ENCODE data around the gene CCDC158.
"Not testable (repeated sequence)": the region's sequence is repeated elsewhere in the genome, so short reads cannot be mapped to it uniquely, and the experiment has no call there.

The CCDC158 gene

GRCh38 chr4:76430519-76431388 is 9.8 kb upstream of the CCDC158 start:
- no peak for DNase-seq (ENCODE audit: low read depth)

GRCh38 chr4:76429636-76430035 is 8.7 kb upstream of the CCDC158 start:
- DNase-seq (ENCODE audit: low read depth), result no peak

DNA sequence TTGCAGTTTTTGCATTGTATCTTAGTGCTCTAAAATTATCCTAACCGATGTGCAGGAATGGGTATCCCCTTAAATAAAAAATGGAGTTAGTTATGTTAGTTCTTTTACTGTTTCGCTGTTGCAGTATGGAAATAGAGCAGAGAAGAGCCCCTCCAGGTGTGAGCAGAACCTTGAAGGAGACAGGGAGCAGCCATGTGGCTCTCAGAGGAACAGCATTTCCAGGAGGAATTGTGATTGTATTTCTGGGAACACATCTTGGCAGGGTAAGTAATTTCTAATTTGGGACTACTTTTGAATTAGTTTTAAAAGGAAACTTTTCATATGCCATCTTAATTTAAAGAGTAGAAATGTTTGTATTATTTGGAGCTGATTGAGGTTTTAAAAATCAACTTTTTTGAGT is 5.3 kb upstream of the CCDC158 start:
- no peak for DNase-seq (ENCODE audit: low read depth)

DNA sequence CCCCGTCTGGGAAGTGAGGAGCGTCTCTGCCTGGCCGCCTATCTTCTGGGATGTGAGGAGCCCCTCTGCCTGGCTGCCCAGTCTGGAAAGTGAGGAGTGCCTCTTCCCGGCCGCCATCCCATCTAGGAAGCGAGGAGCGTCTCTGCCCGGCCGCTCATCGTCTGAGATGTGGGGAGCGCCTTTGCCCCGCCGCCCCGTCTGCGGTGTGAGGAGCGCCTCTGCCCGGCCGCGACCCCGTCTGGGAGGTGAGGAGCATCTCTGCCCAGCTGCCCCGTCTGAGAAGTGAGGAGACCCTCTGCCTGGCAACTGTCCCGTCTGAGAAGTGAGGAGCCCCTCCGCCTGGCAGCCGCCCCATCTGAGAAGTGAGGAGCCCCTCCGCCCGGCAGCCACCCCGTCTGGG is 2.2 kb upstream of the CCDC158 start:
- DNase-seq (ENCODE audit: low read depth), result not testable (repeated sequence)

DNA sequence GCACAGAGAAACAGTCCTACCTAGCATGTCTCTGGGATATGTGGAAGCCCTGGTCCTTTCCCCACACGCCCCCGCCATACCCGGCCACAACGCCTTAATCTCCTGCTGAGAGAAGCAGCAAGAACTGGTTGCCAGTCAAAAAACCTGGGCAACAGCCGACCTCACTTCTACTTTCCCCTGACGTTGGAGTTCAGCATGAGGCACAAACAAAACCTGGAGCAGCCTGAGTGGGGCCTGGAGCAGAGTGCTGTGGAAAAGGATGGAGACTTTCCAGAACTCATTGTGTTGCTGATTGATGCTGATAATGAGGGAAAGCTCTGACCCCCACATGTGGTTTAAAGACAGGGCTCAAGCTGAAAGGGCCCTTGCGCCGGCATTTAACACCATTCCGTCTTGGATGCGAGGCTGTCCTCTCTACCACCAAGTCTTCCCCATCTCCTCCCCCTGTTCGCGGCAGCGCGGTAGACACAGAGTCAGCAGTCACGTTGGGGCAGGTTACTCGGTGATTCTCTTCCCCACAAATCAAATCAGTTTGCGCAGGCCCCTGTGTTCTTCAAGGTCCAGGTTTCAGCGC is 666 bp downstream of the CCDC158 start:
- no peak for DNase-seq (ENCODE audit: low read depth)

DNA sequence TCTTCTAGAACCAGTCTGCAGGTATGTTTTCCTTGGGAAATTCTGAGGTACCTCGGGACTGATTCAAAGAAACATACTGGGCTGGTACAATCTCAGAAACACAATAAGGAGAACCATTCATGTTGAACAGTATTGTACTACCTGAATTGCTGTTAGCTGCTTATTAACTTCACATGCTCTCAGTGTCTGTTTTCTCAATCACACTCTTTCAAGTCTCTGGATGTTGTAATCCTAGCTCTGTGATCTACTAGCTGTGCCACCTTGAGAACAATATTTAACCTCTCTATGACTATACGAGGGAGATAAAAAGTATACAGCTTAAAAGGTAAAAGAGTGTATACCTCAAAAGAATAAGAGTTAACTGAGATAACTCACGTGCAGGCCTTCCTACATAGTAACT is 10.3 kb downstream of the CCDC158 start:
- no peak for DNase-seq (ENCODE audit: low read depth)

DNA sequence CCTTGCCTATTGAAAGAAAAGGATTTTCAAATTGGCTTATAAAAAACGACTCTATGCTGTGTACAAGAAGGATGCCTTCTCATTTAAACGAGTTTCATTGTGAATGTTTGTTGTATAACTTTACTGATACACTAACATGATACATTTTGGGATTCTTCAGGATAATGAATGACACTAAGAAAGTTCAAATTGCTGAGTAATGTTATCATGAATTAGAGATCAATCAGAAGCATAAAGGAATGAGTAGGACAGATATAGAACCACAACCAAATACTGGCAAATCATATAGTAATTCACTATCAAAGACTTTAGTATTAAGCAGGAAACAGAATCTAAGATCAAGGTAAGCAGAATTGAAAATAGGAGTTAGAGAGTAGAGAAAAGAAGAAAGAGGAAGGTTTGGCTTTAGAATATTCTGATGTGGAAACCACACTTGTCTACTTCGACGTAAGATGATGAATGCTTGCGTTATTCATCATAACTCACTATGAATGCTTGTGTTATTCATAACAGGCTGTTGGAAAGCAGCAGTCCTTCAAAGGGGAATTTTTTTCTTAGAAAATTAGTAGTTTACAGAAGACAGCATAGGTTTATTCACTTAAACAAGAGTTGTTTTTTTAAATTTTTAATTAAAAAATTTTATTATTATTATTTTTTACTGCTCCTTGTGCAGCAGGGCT is 13.4 kb downstream of the CCDC158 start:
- no peak for DNase-seq (ENCODE audit: low read depth)

DNA sequence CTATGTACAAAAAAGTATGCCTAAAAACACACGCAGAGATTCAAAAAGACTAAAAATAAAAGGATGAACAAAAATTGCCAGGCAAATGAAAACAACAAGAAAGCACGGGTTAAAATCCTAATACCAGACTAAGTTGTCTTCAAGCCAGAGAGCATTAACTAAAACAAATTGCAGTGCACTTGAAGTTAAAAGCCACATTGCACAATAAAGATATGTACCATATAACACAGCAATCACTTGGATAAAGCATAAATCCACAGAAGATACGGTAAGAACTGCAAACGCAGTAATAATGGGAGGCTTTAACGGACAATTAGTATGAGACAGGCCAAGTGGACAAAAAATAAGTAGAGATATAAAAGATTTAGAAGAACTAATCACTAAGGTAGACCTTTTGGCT is 14.9 kb downstream of the CCDC158 start:
- DNase-seq (ENCODE audit: low read depth), result no peak

GRCh38 chr4:76401654-76402053 is 19.3 kb downstream of the CCDC158 start:
- DNase-seq (ENCODE audit: low read depth), result no peak

- DNase-seq (ENCODE audit: low read depth), result no peak
These were observed 32.6 kb downstream of the CCDC158 start for GRCh38 chr4:76388160-76388908.

DNA sequence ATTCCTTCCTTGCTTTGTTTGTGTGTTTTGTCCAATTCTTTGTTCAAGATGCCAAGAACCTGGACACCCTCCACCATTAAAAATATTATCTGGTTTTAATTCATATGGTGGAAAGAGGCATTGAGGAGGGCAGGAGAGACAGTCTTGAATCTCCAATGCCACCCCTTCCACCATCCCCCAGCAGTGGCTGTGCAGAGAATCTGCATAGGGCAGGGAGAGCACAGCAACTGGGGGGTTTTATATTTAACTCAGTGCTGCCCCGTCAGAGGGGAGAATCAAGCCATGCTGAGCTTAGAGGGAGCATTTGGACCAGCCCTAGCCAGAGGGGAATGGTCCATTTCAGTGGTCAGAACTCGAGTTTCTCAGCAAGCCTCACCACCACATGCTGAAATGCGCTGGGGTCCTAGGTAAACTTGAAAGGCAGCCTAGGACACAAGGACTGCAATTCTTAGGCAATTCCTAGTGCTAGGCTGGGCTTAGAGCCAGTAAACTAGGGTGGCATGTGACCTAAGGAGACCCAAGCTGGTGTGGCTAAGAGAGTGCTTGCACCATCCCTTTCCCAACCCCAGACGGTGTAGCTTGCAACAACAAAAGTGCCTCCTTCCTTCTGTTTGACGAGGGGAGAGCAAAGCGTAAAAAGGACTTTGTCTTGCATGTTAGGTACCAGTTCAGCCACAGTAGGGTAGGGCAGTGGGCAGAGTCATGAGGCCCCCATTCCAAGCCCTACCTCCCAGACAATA is 34.2 kb downstream of the CCDC158 start:
- no peak for DNase-seq (ENCODE audit: low read depth)

GRCh38 chr4:76385974-76386373 is 35.0 kb downstream of the CCDC158 start:
- no peak for DNase-seq (ENCODE audit: low read depth)

GRCh38 chr4:76384052-76384451 is 36.9 kb downstream of the CCDC158 start:
- no peak for DNase-seq (ENCODE audit: low read depth)

DNA sequence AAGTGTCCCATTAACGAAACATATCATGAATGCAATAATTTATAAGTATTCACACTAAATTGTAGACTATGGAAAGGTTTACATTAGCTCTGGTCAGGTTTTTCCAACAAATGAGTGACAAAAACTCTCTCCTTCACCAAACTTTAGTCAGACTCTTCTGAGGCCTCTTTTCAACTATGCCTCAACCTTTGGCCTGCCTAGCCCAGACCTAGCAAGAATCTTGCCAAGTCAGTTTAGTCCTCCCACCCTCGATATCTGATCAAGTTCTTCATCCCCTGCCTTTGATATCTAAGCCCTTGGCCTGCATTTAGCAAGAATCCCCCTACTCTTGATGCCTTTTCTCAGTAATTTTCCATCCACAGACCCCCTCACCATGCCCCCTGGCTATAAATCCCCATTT is 37.9 kb downstream of the CCDC158 start:
- DNase-seq (ENCODE audit: low read depth), result no peak

DNA sequence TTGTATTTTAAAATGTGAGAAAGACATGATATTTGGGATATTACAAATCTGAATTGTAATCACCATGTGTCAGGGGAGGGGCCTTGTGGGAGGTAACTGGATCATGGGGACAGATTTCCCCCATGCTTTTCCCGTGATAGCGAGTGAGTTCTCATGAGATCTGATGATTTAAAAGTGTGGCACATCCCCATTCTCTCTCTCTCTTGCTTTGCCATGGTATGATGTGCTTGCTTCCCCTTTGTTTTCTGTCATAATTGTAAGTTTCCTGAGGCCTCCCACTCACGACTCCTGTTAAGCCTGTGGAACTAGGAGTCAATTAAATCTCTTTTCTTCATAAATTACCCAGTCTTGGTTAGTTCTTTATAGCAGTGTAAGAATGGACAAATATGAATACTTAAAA is 39.0 kb downstream of the CCDC158 start:
- DNase-seq (ENCODE audit: low read depth), result no peak

DNA sequence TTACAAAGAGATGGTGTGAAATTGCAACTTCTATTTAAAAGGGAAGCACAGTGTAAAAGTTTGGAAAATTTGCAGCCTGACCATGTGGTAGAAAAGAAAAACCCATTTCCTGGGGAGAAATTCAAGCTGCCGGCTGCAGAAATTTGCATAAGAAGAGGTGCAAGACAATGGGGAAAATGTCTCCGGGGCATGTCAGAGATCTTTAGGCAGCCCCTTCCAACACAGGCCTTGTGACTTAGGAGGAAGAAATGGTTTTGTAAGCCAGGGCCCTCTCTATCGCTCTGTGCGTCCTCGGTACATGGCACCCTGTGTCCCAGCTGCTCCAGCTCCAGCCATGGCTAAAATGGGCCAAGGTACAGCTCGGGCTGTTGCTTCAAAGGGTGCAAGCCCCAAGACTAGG is 40.4 kb downstream of the CCDC158 start:
- DNase-seq (ENCODE audit: low read depth), result no peak

DNA sequence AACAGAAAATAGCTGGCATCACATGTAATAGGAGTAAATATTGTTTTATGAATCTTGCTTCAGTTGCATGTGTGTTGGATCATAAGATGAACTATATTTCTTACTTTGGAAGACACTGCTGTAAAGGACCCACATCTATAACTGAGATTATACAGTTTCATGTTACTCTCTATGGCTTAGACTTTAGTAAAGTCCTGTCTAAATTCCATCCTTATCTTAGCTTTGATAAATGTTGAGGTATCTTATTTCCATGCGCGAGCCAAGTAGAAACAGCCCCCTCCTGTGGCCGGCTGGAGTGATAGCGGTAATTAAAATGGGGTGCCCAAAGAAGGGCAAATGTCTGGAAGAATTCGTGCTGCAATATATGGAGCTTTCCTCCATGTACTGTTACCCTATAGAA is 43.0 kb downstream of the CCDC158 start:
- DNase-seq (ENCODE audit: low read depth), result peak; percentile 28

DNA sequence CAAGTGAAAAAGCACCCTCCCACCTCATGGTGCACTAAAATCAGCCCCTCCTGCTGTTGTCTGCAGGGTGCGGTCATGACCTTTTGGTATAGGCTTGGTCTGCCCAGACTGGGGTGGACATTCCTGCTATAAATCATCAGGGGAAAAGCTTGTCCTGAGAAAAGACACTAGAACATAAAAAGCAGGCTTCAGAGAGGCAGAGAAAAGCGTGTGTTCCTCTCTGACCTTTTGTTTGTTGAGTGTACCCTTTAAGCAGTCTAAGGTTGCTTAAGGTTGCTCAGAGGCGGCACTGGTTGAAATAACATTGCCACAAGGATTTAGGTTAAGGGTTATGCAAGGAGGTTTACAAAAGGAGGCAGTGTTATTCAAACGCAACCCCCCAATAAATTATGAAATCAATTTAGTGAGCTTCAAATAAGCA is 43.5 kb downstream of the CCDC158 start:
- no peak for DNase-seq (ENCODE audit: low read depth)

DNA sequence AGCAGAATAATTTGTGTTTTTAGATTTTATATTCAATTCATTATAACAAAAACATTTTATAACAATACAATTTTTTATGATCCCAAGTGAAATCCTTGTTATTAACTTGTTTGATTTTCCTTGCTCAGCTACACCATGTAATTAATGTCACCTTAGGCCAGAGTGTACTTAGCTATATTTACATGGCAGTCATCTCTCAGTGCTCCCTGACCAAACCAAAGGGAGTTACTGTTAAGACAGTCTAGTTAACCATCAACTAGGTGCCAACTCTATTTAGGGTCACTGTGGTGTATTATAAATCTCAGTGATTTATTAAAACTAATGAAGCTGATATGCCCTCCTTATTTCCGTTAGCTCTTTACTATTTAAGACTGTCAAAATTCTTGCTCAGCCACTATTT is 44.4 kb downstream of the CCDC158 start:
- no peak for DNase-seq (ENCODE audit: low read depth)

DNA sequence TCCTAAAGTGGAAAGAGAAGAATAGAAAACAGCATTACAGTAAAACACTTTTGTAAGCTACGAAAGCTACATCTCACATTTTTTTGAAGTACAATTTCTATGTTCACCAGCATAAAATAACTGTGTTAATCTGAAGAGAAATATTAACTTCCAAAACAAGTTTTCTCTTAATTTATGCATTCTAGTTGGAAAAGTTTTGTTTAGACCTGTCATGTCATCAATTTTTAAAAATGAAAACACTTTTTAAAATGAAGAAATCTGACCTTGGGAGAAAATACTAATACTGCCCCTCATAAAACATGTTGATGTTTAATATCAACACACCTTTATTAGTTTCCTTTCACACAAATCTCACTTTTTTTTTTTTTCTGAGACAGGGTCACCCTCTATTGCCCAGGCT is 45.2 kb downstream of the CCDC158 start:
- DNase-seq (ENCODE audit: low read depth), result no peak

GRCh38 chr4:76374798-76375197 is 46.1 kb downstream of the CCDC158 start:
- DNase-seq (ENCODE audit: low read depth), result no peak

Data from activated T-cell treated with anti-CD3 and anti-CD28 coated beads for 48 hours (primary cell).